HG02884 (cell line): ENCODE results near the gene VSTM5.
A peak's percentile ranks its signal among the peaks of the same experiment; 100 is the strongest.
"Not testable (repeated sequence)": the region's sequence is repeated elsewhere in the genome, so short reads cannot be mapped to it uniquely, and the experiment has no call there.

Experiments used
- ATAC-seq: cut with Tn5 transposase; IDR thresholded peaks from one replicate; pipeline ENCODE4 v1.9.1; 2021; ENCODE audit warnings: mild to moderate bottlenecking, moderate library complexity; ENCODE audit not compliant: unreplicated experiment

The VSTM5 gene

DNA sequence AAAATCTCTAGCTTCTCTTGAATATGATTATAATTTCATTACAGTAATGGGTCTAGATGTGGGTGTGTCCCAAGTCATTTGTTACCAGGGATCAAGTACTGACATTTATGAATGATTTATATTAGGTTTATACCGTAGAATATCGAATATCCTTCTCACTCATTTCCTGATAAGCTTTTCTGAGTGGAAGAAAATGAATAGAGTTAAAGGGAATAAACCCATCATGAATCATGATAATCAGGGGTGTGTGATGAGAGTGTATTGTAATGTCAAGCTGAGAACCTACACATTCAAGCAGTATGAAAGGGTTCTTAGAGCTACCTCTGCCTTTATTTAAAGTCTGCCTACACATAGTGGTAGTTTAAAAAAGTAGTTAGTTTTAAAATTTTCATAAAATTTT is 49.1 kb downstream of the VSTM5 start:
- no peak for ATAC-seq

DNA sequence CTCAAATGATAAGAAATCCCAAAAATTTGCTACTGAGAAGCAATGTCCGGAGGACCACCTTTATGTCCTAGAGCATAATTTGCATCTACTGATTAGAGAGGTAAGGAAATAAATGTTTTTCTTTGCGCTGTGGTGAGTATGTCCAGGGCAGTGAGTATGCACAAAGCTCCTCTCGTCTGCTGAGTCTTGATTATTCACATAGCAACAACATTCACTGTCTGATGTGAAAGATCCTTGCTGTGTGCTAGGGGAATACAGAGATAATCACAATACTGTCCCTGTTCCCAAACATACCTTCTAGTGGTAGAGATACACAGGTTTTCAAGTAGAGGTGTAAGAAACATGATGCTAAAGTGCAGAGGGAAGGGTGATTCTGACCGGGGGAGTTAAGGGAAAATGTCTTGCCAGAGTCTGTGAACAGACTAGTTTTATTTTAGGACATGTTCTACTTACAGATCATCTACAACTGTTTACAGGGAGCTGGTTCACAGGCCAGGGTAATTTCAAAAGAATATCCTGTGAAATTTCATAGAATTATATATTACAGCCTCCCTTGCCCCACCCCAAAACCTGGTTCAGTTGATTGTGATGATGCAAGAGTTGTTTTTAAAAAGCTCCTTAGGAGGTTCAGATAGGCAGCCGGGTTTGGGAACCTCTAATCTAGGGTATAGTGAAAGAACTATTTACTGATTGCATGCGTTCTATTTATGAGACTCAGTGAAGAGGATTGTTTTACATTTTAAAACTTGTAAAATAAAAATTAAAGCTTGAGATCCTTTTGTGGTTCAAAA is 53.8 kb downstream of the VSTM5 start:
- ATAC-seq = no peak

DNA sequence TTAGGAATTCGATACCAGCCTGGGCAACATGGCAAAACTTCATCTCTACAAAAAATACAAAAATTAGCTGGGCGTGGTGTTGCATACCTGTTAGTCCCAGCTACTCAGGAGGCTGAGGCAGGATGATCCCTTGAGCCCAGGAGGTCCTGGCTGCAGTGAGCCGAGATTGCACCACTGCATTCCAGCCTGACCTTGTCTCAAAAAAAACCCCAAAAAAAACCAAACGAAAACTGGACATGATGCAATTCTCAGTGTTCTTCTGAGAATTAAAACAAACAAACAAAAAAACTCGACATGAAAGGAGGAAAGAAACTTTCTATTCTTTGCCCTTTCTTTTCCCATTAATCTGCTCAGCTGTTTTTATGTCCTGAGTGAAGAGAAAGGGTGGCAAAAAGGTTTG is 58.9 kb downstream of the VSTM5 start:
- no peak for ATAC-seq

DNA sequence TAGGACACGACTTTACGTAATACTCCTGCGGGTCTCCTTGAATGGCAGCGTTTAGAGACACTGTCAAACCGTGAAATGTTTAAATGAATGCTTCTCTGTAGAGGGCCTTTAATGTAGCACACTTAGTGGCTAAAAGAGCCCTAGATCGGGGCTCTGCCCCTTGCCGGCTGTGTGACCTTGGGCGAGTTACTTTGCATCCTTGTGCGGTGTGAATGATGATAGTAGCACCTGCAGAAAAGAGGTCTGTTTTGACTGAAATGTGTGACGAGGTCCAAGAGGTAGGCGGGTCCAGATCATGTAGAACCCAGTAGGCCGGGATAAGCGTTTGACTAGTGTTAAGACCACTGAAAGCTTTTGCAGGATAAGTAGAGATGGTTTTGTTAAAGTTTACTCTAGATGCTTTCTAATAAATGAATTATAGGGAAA is 65.5 kb downstream of the VSTM5 start:
- peak; percentile 33 for ATAC-seq

DNA sequence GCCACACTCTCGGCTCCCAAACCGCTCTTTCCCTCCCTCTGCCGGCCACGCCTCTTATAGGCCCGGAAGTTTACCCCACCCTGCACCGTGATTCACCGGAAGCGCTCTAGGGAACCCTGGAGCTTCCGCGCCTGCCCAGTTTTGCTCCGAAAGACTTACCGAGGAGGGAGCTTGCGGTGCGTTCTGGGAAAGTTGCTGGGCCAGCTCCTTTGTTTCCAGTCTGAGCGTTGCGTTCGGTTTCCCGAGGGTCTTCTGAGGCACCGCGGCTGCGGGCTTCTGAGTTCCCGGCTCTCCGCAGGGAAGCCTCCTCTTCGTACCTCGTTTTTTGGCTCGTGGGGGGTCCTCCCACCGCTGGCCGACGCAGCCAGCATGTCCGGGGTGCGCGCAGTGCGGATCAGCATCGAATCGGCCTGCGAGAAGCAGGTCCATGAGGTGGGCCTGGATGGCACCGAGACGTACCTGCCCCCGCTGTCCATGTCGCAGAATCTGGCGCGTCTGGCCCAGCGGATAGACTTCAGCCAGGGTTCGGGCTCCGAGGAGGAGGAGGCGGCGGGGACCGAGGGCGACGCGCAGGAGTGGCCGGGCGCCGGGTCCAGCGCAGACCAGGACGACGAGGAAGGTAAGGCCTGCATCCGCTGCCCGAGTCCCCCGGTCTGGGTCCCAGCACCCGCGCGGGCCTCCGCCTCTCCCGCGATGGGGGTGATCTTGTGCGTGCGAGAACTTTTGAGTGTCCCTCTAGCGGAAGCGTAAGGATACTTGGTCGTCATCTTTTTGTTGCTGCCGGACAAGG is 66.1 kb downstream of the VSTM5 start, which contains the start of gene MED17:
Gene MED17 (plus strand): TSS at position 138 of the 790 bp plus-strand sequence. CDS start 232 bp downstream, at position 370.
- peak; percentile 97 for ATAC-seq

DNA sequence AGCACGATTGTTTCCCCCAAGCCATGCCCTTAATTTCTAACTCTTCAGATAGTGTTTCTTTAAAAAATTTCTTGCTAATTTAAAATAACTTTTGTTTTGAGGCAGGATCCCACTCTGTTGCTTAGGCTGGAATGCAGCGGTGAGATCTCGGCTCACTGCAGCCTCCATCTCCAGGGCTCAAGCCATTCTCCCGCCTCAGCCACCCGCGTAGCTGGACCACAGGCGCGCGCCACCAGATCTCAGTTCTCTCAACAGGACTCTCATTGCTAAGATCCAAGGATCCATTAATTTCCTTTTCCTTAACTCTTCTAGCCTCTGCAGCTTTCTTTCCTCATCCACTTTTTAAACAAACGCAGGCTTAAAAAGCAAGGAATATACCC is 66.7 kb downstream of the VSTM5 start:
- peak; percentile 46 for ATAC-seq

DNA sequence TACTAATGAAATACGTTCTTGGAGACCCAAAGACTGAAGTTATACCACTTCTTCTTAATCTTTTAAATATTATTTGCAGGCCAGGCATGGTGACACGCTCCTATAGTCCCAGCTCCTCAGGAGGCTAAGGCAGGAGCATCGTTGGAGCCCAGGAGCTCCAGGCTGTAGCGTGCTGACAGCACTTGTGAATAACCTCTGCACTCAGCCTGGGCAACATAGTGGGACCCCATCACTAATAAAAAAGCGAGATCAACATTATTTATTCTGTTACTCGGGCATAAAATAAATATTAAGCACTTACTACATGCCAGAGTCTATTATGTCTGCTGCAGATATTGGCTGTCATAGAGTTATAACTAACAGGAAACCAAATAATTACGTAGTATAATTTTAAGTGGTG is 67.1 kb downstream of the VSTM5 start:
- ATAC-seq = no peak

DNA sequence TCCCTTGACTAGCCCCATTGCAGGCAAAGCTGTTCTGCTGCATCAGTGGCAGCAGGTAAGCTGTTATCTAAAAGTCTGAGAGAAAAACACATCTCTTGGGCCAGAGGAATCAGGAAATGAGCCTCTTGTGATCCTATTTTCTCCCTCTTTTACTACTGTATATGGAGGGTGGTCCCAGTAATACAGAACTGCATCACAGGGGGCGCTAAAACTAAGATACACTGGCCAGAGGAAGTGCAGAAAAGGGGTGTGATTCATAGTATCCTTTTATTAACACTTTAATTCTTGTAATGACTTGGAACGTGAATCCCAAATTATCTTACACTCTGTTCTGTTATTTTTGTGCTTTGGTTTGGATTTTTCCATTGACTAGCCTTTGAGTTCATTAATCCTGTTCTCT is 75.1 kb downstream of the VSTM5 start:
- ATAC-seq = no peak

DNA sequence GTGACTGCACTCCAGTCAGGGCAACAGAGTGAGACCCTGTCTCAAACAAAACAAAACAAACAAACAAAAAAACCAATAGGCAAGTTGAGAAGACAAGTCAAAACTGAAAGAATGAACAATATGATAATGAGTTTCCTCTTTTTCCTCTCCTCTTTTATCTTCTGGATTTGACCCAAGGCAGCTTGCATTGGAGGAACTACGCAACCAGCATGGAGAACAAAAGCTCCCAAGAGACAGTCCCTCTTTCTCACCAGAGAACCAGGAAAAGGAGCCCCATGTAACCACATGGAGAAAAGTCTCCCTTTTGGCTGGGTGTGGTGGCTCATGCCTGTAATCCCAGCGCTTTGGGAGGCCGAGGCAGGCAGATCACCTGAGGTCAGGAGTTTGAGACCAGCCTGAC is 75.9 kb downstream of the VSTM5 start:
- not testable (repeated sequence) for ATAC-seq

DNA sequence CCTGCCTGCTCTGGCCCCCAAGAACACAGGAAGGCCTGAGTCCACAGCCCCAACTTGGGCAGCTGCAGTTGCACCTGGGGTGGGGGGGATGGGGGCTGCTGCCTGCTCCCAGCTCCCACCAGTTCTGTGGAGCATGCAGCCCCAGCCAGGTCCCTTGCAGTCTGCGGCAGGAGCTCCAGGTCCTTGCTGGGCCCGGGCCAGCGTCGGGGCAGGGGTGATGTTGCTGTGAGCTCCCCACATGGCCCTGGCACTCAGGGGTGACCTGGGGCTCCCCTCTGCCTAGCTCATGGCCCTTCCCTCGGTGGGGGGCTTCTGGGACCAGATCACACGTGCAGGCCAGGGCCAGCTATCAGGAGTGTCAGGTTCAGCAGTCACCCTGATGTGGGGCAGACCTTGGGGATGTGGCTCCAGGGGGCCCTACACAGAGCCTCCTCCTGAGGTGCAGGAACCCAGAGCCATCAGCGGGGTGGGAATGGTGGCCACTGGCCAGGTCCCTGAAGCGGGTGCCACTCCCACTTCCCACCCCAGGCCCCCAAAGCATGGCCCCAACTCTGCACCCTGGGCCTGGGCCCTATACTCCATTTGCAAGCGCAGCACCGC is 76.7 kb downstream of the VSTM5 start:
- no peak for ATAC-seq

DNA sequence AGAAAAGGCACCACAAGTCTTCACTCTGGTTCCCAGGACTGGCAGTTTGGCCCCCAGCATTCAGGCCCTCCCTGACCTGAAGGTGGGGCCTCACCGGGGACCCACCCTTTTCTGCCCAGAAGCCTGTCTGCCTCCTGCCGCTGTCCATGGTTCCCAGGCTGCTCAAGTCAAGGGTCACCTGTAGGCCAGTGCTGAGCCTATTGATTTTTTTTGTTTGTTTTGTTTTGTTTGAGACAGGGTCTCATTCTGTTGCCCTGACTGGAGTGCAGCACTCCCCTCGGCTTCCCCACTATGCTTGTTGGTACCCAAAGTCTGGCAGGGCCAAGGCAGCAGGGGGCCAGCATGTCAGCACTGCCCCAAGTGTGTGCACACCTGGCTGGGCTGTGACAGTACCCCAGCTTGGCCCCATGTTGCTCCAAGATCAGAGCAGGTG is 77.4 kb downstream of the VSTM5 start:
- ATAC-seq = no peak

DNA sequence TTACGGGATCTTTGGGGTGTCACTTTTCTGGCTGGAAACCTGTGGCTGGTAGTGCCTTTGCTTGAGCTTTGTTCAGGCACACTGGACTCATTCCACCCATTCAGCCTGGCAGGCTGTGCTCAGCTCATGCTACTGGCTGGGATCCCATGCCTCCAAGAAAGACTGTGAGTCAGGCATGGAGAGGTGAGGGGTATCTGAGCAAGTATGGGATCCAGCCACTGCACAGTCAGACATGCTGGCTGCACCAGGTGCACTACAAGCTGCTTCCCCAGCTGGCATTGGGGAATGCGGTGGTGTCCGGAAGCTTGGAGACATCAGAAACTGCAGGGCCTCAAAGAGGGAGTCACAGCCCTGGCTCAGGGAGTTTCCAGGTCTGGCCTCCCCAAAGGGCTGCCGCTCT is 78.3 kb downstream of the VSTM5 start:
- no peak for ATAC-seq

DNA sequence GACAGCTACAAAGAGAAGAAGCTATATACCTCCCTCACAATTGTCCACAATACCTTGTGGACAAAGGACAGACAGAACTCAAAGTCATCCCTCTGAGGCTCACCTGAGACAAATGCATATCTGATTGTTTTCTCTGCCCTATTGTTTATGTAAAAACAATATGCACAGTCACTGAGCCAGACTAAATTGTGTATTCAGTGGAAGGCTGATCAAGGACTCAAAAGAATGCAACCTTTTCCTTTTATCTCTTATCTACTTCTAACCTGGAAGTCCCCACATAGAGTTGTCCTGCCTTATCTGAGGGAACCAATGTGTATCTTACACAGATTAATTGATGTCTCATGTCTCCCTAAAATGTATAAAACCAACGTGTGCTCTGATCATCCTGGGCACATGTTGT is 80.3 kb downstream of the VSTM5 start:
- ATAC-seq = no peak
